Measurements from ENCODE around the gene TBL1XR1.

Gene TBL1XR1

GRCh38 chr3:176976586-176976985, 220.7 kb downstream of the TBL1XR1 start:
- H2BK120ac ChIP-seq (ENCODE audit: low read depth, low read length) = no peak overlapping the region
- H3K79me2 ChIP-seq (ENCODE audit: control insufficient read depth, insufficient read depth, low read length) = no peaks in the 10 kb centered on the region
- H3K4me2 ChIP-seq (ENCODE audit: low read length) = no peak overlapping the region
- H3K4me3 ChIP-seq (ENCODE audit: low read length) = no peak overlapping the region
- no peaks in the 10 kb centered on the region for H3K79me1 ChIP-seq (ENCODE audit: low read length)
- H4K5ac ChIP-seq (ENCODE audit: low read length) = no peak overlapping the region
- no peak overlapping the region for H3K23ac ChIP-seq (ENCODE audit: low read length)
- no peak overlapping the region for H3K27ac ChIP-seq (ENCODE audit: low read depth, low read length)
- no CpG with 5 or more reads among the region's 10 CpGs for WGBS (ENCODE audit: extremely low coverage, insufficient coverage, low lambda C conversion rate)
- H3K18ac ChIP-seq (ENCODE audit: low read length) = no peak overlapping the region
- no peak for DNase-seq
- H3K27me3 ChIP-seq (ENCODE audit: insufficient read depth, low read length, poor library complexity) = no peaks in the 10 kb centered on the region
- no peaks in the 10 kb centered on the region for H3K4me1 ChIP-seq (ENCODE audit: control insufficient read depth, low read depth, low read length)
- no peak overlapping the region for H4K8ac ChIP-seq (ENCODE audit: low read depth, low read length)
- H3K4ac ChIP-seq (ENCODE audit: low read depth, low read length) = no peak overlapping the region
- no peak overlapping the region for H2BK5ac ChIP-seq (ENCODE audit: low read length)
- no peak overlapping the region for H3K9ac ChIP-seq (ENCODE audit: low read length)
- no peaks in the 10 kb centered on the region for H3K36me3 ChIP-seq (ENCODE audit: control insufficient read depth, insufficient read depth, low read length)
- no peak overlapping the region for H2BK15ac ChIP-seq (replicated peaks; ENCODE audit: low read depth)
- no peak overlapping the region for H3K56ac ChIP-seq (ENCODE audit: low read length)
- no peak overlapping the region for H2AK5ac ChIP-seq (ENCODE audit: low read length)

- Histone ChIP-seq H3K4me2 (ENCODE audit: low read length) (no peak overlapping the region), H4K5ac (ENCODE audit: low read length) (no peak overlapping the region), H3K27ac (ENCODE audit: low read depth, low read length) (no peak overlapping the region), H2AK5ac (ENCODE audit: low read length) (no peak overlapping the region), H2BK120ac (ENCODE audit: low read depth, low read length) (no peak overlapping the region), H4K8ac (ENCODE audit: low read depth, low read length) (no peak overlapping the region), H3K27me3 (ENCODE audit: insufficient read depth, low read length, poor library complexity) (no peaks in the 10 kb centered on the region), H3K4me3 (ENCODE audit: low read length) (no peak overlapping the region), H3K36me3 (ENCODE audit: control insufficient read depth, insufficient read depth, low read length) (no peaks in the 10 kb centered on the region), H3K4ac (ENCODE audit: low read depth, low read length) (no peak overlapping the region), H2BK5ac (ENCODE audit: low read length) (no peak overlapping the region), H2BK15ac (replicated peaks; ENCODE audit: low read depth) (no peak overlapping the region), H3K4me1 (ENCODE audit: control insufficient read depth, low read depth, low read length) (no peaks in the 10 kb centered on the region), H3K9ac (ENCODE audit: low read length) (no peak overlapping the region), H3K79me1 (ENCODE audit: low read length) (no peaks in the 10 kb centered on the region), H3K18ac (ENCODE audit: low read length) (no peak overlapping the region), H3K23ac (ENCODE audit: low read length) (no peak overlapping the region), H3K56ac (ENCODE audit: low read length) (no peak overlapping the region), H3K79me2 (ENCODE audit: control insufficient read depth, insufficient read depth, low read length) (no peaks in the 10 kb centered on the region)
- no peak for DNase-seq
- no CpG with 5 or more reads among the region's 4 CpGs for WGBS (ENCODE audit: extremely low coverage, insufficient coverage, low lambda C conversion rate)
These were observed 223.0 kb downstream of the TBL1XR1 start for GRCh38 chr3:176974279-176974678.

- Histone ChIP-seq H3K79me2 (ENCODE audit: control insufficient read depth, insufficient read depth, low read length) (no peaks in the 10 kb centered on the region), H3K56ac (ENCODE audit: low read length) (no peak overlapping the region), H3K9ac (ENCODE audit: low read length) (no peak overlapping the region), H3K36me3 (ENCODE audit: control insufficient read depth, insufficient read depth, low read length) (no peaks in the 10 kb centered on the region), H3K18ac (ENCODE audit: low read length) (no peak overlapping the region), H3K27ac (ENCODE audit: low read depth, low read length) (no peak overlapping the region), H2BK120ac (ENCODE audit: low read depth, low read length) (no peak overlapping the region), H3K4me1 (ENCODE audit: control insufficient read depth, low read depth, low read length) (no peaks in the 10 kb centered on the region), H3K4me3 (ENCODE audit: low read length) (no peak overlapping the region), H3K23ac (ENCODE audit: low read length) (no peak overlapping the region), H2BK5ac (ENCODE audit: low read length) (no peak overlapping the region), H3K4me2 (ENCODE audit: low read length) (no peak overlapping the region), H2AK5ac (ENCODE audit: low read length) (peak overlapping the region; percentile 18), H2BK15ac (replicated peaks; ENCODE audit: low read depth) (no peak overlapping the region), H3K79me1 (ENCODE audit: low read length) (no peaks in the 10 kb centered on the region), H3K4ac (ENCODE audit: low read depth, low read length) (no peak overlapping the region), H4K8ac (ENCODE audit: low read depth, low read length) (no peak overlapping the region), H4K5ac (ENCODE audit: low read length) (no peak overlapping the region), H3K27me3 (ENCODE audit: insufficient read depth, low read length, poor library complexity) (no peaks in the 10 kb centered on the region)
- DNase-seq = no peak
- WGBS (ENCODE audit: extremely low coverage, insufficient coverage, low lambda C conversion rate) = no CpG with 5 or more reads among the region's 5 CpGs
These were observed 225.6 kb downstream of the TBL1XR1 start for GRCh38 chr3:176971613-176972174.

GRCh38 chr3:176970770-176971169, 226.5 kb downstream of the TBL1XR1 start:
- Histone ChIP-seq H3K4me1 (ENCODE audit: control insufficient read depth, low read depth, low read length) (peaks cover 2% of the 10 kb centered on the region), H3K56ac (ENCODE audit: low read length) (no peak overlapping the region), H3K79me1 (ENCODE audit: low read length) (no peaks in the 10 kb centered on the region), H3K27me3 (ENCODE audit: insufficient read depth, low read length, poor library complexity) (no peaks in the 10 kb centered on the region), H3K9ac (ENCODE audit: low read length) (no peak overlapping the region), H3K18ac (ENCODE audit: low read length) (no peak overlapping the region), H3K23ac (ENCODE audit: low read length) (no peak overlapping the region), H3K27ac (ENCODE audit: low read depth, low read length) (no peak overlapping the region), H2BK15ac (replicated peaks; ENCODE audit: low read depth) (no peak overlapping the region), H2BK5ac (ENCODE audit: low read length) (no peak overlapping the region), H3K4me3 (ENCODE audit: low read length) (no peak overlapping the region), H3K4ac (ENCODE audit: low read depth, low read length) (no peak overlapping the region), H4K8ac (ENCODE audit: low read depth, low read length) (no peak overlapping the region), H3K4me2 (ENCODE audit: low read length) (no peak overlapping the region), H3K79me2 (ENCODE audit: control insufficient read depth, insufficient read depth, low read length) (no peaks in the 10 kb centered on the region), H2AK5ac (ENCODE audit: low read length) (no peak overlapping the region), H4K5ac (ENCODE audit: low read length) (no peak overlapping the region), H3K36me3 (ENCODE audit: control insufficient read depth, insufficient read depth, low read length) (no peaks in the 10 kb centered on the region), H2BK120ac (ENCODE audit: low read depth, low read length) (no peak overlapping the region)
- WGBS (ENCODE audit: extremely low coverage, insufficient coverage, low lambda C conversion rate) = no CpG with 5 or more reads among the region's 3 CpGs
- no peak for DNase-seq

GRCh38 chr3:176969506-176969905, 227.8 kb downstream of the TBL1XR1 start:
- Histone ChIP-seq H3K4me3 (ENCODE audit: low read length) (no peak overlapping the region), H3K4me2 (ENCODE audit: low read length) (no peak overlapping the region), H3K9ac (ENCODE audit: low read length) (no peak overlapping the region), H3K4ac (ENCODE audit: low read depth, low read length) (no peak overlapping the region), H2AK5ac (ENCODE audit: low read length) (no peak overlapping the region), H4K8ac (ENCODE audit: low read depth, low read length) (no peak overlapping the region), H3K27me3 (ENCODE audit: insufficient read depth, low read length, poor library complexity) (no peaks in the 10 kb centered on the region), H3K4me1 (ENCODE audit: control insufficient read depth, low read depth, low read length) (peaks cover 4% of the 10 kb centered on the region), H3K18ac (ENCODE audit: low read length) (no peak overlapping the region), H3K79me1 (ENCODE audit: low read length) (no peaks in the 10 kb centered on the region), H3K79me2 (ENCODE audit: control insufficient read depth, insufficient read depth, low read length) (no peaks in the 10 kb centered on the region), H3K27ac (ENCODE audit: low read depth, low read length) (no peak overlapping the region), H4K5ac (ENCODE audit: low read length) (no peak overlapping the region), H3K23ac (ENCODE audit: low read length) (no peak overlapping the region), H2BK15ac (replicated peaks; ENCODE audit: low read depth) (no peak overlapping the region), H2BK120ac (ENCODE audit: low read depth, low read length) (no peak overlapping the region), H2BK5ac (ENCODE audit: low read length) (no peak overlapping the region), H3K36me3 (ENCODE audit: control insufficient read depth, insufficient read depth, low read length) (no peaks in the 10 kb centered on the region), H3K56ac (ENCODE audit: low read length) (no peak overlapping the region)
- DNase-seq = no peak
- no CpG with 5 or more reads among the region's 1 CpG for WGBS (ENCODE audit: extremely low coverage, insufficient coverage, low lambda C conversion rate)

Data from mesendoderm (in vitro differentiated cells).